Measurements from ENCODE around the gene PAK4.

The PAK4 gene

DNA sequence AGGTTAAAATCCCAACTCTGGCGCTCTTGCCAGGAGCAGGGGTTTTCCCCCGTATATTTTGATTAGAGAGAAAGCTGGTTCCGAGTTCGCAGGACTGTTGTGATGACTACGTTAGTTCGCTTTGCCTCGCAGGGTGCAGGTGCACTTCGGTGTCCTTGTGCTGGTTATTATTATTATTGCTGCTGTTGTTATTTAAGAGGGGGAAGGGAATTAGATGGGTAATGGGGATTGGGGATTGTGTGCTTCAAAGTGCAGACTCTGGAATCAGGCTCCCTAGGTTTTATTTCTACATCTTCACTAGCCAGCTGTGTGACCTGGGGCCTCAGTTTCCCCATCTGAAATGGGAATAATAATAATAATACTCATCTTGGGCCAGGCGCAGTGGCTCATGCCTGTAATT lies 26.2 kb upstream of the PAK4 start:
- no peak for DNase-seq
- 72% methylated on average over 8 of the region's 9 CpGs for WGBS (ENCODE audit: insufficient coverage)
- Histone ChIP-seq H3K36me3 (ENCODE audit: control insufficient read depth in 4 of 4, insufficient read depth in 4 of 4, low read length in 3 of 4) (no peaks in the 10 kb centered on the region), H3K4me3 (ENCODE audit: control insufficient read depth in 1 of 7, extremely low read depth in 1 of 7, insufficient read depth in 4 of 7, low read depth in 2 of 7, low read length in 6 of 7) (no peak overlapping the region), H3K4me1 (ENCODE audit: control extremely low read depth in 1 of 4, control insufficient read depth in 4 of 4, insufficient read depth in 4 of 4, low read length in 3 of 4) (peaks cover 0 to 5% (median 3%) of the 10 kb centered on the region in 4 experiments), H3K27ac (ENCODE audit: insufficient read depth in 1 of 2, low read depth in 1 of 2, low read length in 2 of 2, poor library complexity in 1 of 2, severe bottlenecking in 2 of 2) (no peak overlapping the region), H3K9me3 (ENCODE audit: control extremely low read depth in 1 of 5, control insufficient read depth in 4 of 5, insufficient read depth in 2 of 5, low read depth in 1 of 5, low read length in 4 of 5) (peaks cover 0 to 2% (median 0%) of the 10 kb centered on the region in 5 experiments), H3K27me3 (replicated peaks in 2 of 5; ENCODE audit: control insufficient read depth in 4 of 5, insufficient read depth in 5 of 5, low read length in 4 of 5) (peaks cover 0 to 24% (median 5%) of the 10 kb centered on the region in 5 experiments)
- POLR2A ChIA-PET: no interaction called here
- CTCF ChIA-PET: interaction anchor here (1.8 kb wide), 1 partner anchor 11 kb away, joined by 6 read pairs; no protein-coding TSS in a partner anchor

DNA sequence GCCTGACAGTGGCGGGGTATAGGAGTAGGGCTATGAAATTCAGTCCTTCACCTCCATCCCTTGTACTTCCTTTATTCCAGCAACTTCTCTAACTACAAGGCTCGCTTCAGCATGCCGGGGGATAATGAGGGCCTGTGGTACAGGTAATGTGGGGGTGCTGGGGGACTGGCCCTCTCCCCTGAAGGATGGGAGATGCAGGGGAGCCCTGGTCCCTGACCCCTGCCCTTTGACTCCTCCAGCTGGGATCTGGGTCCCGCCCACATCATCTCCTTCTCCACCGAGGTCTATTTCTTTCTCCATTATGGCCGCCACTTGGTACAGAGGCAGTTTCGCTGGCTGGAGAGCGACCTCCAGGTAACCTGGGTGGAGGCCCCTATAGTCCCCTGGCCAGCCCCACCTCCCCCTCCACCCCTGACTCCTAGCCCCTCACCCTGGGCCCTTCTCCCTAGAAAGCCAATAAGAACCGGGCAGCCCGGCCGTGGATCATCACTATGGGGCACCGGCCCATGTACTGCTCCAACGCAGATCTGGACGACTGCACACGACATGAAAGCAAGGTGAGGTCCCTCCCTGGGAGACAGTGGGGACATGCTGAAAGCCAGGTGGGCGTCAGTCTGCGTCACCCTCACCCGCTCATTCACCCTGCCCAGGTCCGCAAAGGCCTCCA lies 25.0 kb upstream of the PAK4 start:
- ChIA-PET POLR2A (no interaction called here), CTCF (interaction anchor here (1.8 kb wide), 1 partner anchor 10 kb away, joined by 6 read pairs; no protein-coding TSS in a partner anchor)
- H3K4me1 ChIP-seq (ENCODE audit: control extremely low read depth in 1 of 4, control insufficient read depth in 4 of 4, insufficient read depth in 4 of 4, low read length in 3 of 4): peaks cover 0 to 5% (median 3%) of the 10 kb centered on the region in 4 experiments
- peaks cover 0 to 2% (median 0%) of the 10 kb centered on the region in 5 experiments for H3K9me3 ChIP-seq (ENCODE audit: control extremely low read depth in 1 of 5, control insufficient read depth in 4 of 5, insufficient read depth in 2 of 5, low read depth in 1 of 5, low read length in 4 of 5)
- H3K36me3 ChIP-seq (ENCODE audit: control insufficient read depth in 4 of 4, insufficient read depth in 4 of 4, low read length in 3 of 4): no peaks in the 10 kb centered on the region
- H3K4me3 ChIP-seq (ENCODE audit: control insufficient read depth in 1 of 7, extremely low read depth in 1 of 7, insufficient read depth in 4 of 7, low read depth in 2 of 7, low read length in 6 of 7): no peak overlapping the region
- over 99% methylated on average over 14 of the region's 19 CpGs for WGBS (ENCODE audit: insufficient coverage)
- DNase-seq: no peak
- H3K27ac ChIP-seq (ENCODE audit: insufficient read depth in 1 of 2, low read depth in 1 of 2, low read length in 2 of 2, poor library complexity in 1 of 2, severe bottlenecking in 2 of 2): no peak overlapping the region
- H3K27me3 ChIP-seq (replicated peaks in 2 of 5; ENCODE audit: control insufficient read depth in 4 of 5, insufficient read depth in 5 of 5, low read length in 4 of 5): peaks cover 0 to 24% (median 5%) of the 10 kb centered on the region in 5 experiments

DNA sequence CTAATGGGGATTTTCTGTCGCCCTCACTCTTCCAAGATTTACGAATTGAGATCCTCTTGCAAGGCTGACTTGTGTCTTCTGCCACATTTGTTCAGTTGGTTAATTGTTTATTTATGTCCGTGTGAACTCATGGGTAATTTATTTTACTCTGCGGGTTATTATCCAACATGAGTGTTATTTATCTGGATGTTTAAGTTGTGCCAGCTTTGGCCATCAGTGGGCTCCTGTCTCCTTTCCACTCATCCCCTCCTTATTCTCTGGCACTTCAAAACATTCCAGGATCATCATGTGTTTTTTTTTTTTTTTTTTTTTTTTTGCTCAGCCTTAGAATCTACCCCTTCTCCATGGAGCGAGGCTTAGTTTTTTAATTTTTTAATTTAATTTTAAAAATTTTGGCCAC lies 22.4 kb upstream of the PAK4 start:
- Histone ChIP-seq H3K27me3 (replicated peaks in 2 of 5; ENCODE audit: control insufficient read depth in 4 of 5, insufficient read depth in 5 of 5, low read length in 4 of 5) (peaks cover 0 to 16% (median 5%) of the 10 kb centered on the region in 5 experiments), H3K9me3 (ENCODE audit: control extremely low read depth in 1 of 5, control insufficient read depth in 4 of 5, insufficient read depth in 2 of 5, low read depth in 1 of 5, low read length in 4 of 5) (peaks cover 0 to 2% (median 0%) of the 10 kb centered on the region in 5 experiments), H3K4me1 (ENCODE audit: control extremely low read depth in 1 of 4, control insufficient read depth in 4 of 4, insufficient read depth in 4 of 4, low read length in 3 of 4) (peaks cover 0 to 5% (median 3%) of the 10 kb centered on the region in 4 experiments), H3K36me3 (ENCODE audit: control insufficient read depth in 4 of 4, insufficient read depth in 4 of 4, low read length in 3 of 4) (no peaks in the 10 kb centered on the region), H3K27ac (ENCODE audit: insufficient read depth in 1 of 2, low read depth in 1 of 2, low read length in 2 of 2, poor library complexity in 1 of 2, severe bottlenecking in 2 of 2) (no peak overlapping the region), H3K4me3 (ENCODE audit: control insufficient read depth in 1 of 7, extremely low read depth in 1 of 7, insufficient read depth in 4 of 7, low read depth in 2 of 7, low read length in 6 of 7) (no peak overlapping the region)
- WGBS (ENCODE audit: insufficient coverage): 89% methylated on average over 3 of the region's 5 CpGs
- CTCF ChIA-PET: interaction anchor here (1.2 kb wide), 1 partner anchor 9 kb away, joined by 3 read pairs; no protein-coding TSS in a partner anchor
- POLR2A ChIA-PET: no interaction called here
- DNase-seq: no peak

DNA sequence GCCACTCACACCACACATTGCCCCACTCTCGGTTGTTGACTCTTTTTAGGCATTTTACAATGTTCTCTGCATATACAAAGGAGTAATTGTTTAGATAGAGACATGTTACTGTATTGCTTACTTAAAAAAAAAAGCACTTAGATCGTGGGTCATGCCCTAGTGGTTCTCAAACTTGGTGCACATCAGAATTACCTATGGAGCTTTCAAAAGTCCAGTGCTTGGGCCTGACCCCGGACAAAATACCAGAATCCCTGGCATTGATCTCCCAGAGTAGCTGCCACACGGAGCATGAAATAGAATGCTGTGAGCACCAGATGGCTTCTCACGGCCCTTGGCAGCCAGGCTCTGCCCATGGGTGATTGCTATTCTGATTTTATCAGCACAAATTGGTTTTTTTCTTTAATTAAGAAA lies 21.4 kb upstream of the PAK4 start:
- Histone ChIP-seq H3K27ac (ENCODE audit: insufficient read depth in 1 of 2, low read depth in 1 of 2, low read length in 2 of 2, poor library complexity in 1 of 2, severe bottlenecking in 2 of 2) (no peak overlapping the region), H3K9me3 (ENCODE audit: control extremely low read depth in 1 of 5, control insufficient read depth in 4 of 5, insufficient read depth in 2 of 5, low read depth in 1 of 5, low read length in 4 of 5) (no peaks in the 10 kb centered on the region), H3K36me3 (ENCODE audit: control insufficient read depth in 4 of 4, insufficient read depth in 4 of 4, low read length in 3 of 4) (no peaks in the 10 kb centered on the region), H3K27me3 (replicated peaks in 2 of 5; ENCODE audit: control insufficient read depth in 4 of 5, insufficient read depth in 5 of 5, low read length in 4 of 5) (peaks cover 0 to 7% (median 2%) of the 10 kb centered on the region in 5 experiments), H3K4me3 (ENCODE audit: control insufficient read depth in 1 of 7, extremely low read depth in 1 of 7, insufficient read depth in 4 of 7, low read depth in 2 of 7, low read length in 6 of 7) (no peak overlapping the region), H3K4me1 (ENCODE audit: control extremely low read depth in 1 of 4, control insufficient read depth in 4 of 4, insufficient read depth in 4 of 4, low read length in 3 of 4) (peaks cover 0 to under 1% (median 0%) of the 10 kb centered on the region in 4 experiments)
- ChIA-PET POLR2A (interaction anchor here (0.6 kb wide), 1 partner anchor 238 kb away, joined by 3 read pairs; the partner anchor contains the start of gene SAMD4B), CTCF (interaction anchor here (0.7 to 1.2 kb wide), 2 partner anchors 10 to 76 kb away, joined by 3 read pairs; no protein-coding TSS in a partner anchor)
- no peak for DNase-seq
- 91% methylated on average over 4 of the region's 5 CpGs for WGBS (ENCODE audit: insufficient coverage)

DNA sequence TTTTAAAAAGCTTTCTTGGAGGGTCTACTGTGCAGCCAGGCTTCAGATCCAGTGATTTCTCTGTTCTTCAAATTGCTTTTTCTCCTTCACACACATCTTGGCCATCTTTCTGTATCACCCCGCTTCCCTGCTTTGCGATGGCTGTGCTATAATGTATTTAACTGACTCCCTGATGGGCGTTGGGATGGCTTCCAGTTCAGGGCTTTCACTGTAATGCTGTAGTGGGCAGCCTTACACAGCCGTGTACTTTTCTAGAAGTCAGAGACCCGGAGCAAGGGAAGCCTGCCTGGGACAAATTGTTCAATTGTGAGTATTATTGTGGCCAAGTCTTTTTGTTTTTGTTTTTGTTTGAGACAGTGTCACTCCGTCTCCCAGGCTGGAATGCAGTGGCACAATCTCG lies 19.4 kb upstream of the PAK4 start:
- CTCF ChIA-PET: no interaction called here

DNA sequence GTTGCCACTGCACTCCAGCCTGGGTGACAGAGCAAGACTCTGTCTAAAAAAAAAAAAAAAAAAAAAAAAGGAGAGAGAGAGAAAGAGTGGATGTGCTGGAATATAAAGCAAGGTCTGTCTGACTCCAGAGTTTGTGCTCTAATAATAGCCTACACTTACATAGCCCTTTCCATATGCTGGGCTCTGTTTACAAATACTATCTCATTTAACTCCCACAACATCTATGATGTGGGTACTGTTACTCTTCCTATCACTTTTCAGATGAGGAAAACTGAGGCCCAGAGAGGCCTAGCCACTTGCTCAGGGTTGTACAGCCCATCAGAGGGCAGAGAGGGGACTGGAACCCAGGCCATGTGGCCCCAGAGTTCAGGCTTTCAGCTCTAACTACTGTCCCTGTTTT lies 15.9 kb upstream of the PAK4 start:
- POLR2A ChIA-PET: no interaction called here

More for the DNA sequence above, 19.4 kb upstream of the PAK4 start:
- H3K4me1 ChIP-seq (ENCODE audit: control extremely low read depth in 1 of 4, control insufficient read depth in 4 of 4, insufficient read depth in 4 of 4, low read length in 3 of 4): peaks cover 0 to 5% (median 1%) of the 10 kb centered on the region in 4 experiments
- DNase-seq: no peak
- POLR2A ChIA-PET: no interaction called here
- no peak overlapping the region for H3K4me3 ChIP-seq (ENCODE audit: control insufficient read depth in 1 of 7, extremely low read depth in 1 of 7, insufficient read depth in 4 of 7, low read depth in 2 of 7, low read length in 6 of 7)
- no peaks in the 10 kb centered on the region for H3K9me3 ChIP-seq (ENCODE audit: control extremely low read depth in 1 of 5, control insufficient read depth in 4 of 5, insufficient read depth in 2 of 5, low read depth in 1 of 5, low read length in 4 of 5)
- peaks cover 0 to 2% (median 0%) of the 10 kb centered on the region in 5 experiments for H3K27me3 ChIP-seq (replicated peaks in 2 of 5; ENCODE audit: control insufficient read depth in 4 of 5, insufficient read depth in 5 of 5, low read length in 4 of 5)
- WGBS (ENCODE audit: insufficient coverage): 85% methylated on average over 7 of the region's 7 CpGs
- no peak overlapping the region for H3K27ac ChIP-seq (ENCODE audit: insufficient read depth in 1 of 2, low read depth in 1 of 2, low read length in 2 of 2, poor library complexity in 1 of 2, severe bottlenecking in 2 of 2)
- no peaks in the 10 kb centered on the region for H3K36me3 ChIP-seq (ENCODE audit: control insufficient read depth in 4 of 4, insufficient read depth in 4 of 4, low read length in 3 of 4)

More for the DNA sequence above, 15.9 kb upstream of the PAK4 start:
- no peaks in the 10 kb centered on the region for H3K9me3 ChIP-seq (ENCODE audit: control extremely low read depth in 1 of 5, control insufficient read depth in 4 of 5, insufficient read depth in 2 of 5, low read depth in 1 of 5, low read length in 4 of 5)
- CTCF ChIA-PET: interaction anchor here (0.6 to 2.4 kb wide), 13 partner anchors 8 to 162 kb away, joined by 3 to 7 read pairs (median 3); partner anchors contain the start of gene IFNL4
- H3K27ac ChIP-seq (ENCODE audit: insufficient read depth in 1 of 2, low read depth in 1 of 2, low read length in 2 of 2, poor library complexity in 1 of 2, severe bottlenecking in 2 of 2): no peak overlapping the region
- H3K4me3 ChIP-seq (ENCODE audit: control insufficient read depth in 1 of 7, extremely low read depth in 1 of 7, insufficient read depth in 4 of 7, low read depth in 2 of 7, low read length in 6 of 7): no peak overlapping the region
- peaks cover 0 to 2% (median 0%) of the 10 kb centered on the region in 5 experiments for H3K27me3 ChIP-seq (replicated peaks in 2 of 5; ENCODE audit: control insufficient read depth in 4 of 5, insufficient read depth in 5 of 5, low read length in 4 of 5)
- H3K4me1 ChIP-seq (ENCODE audit: control extremely low read depth in 1 of 4, control insufficient read depth in 4 of 4, insufficient read depth in 4 of 4, low read length in 3 of 4): peaks cover 0 to 5% (median 1%) of the 10 kb centered on the region in 4 experiments
- DNase-seq: no peak
- no peaks in the 10 kb centered on the region for H3K36me3 ChIP-seq (ENCODE audit: control insufficient read depth in 4 of 4, insufficient read depth in 4 of 4, low read length in 3 of 4)

All from common myeloid progenitor, CD34-positive (primary cell).